HG03520 (cell line): Measurements from ENCODE around the gene TXNRD1.
"Not testable (repeated sequence)": the region's sequence is repeated elsewhere in the genome, so short reads cannot be mapped to it uniquely, and the experiment has no call there.

Experiments
- ATAC-seq: cut with Tn5 transposase; IDR thresholded peaks from one replicate; pipeline ENCODE4 v1.9.1; 2021; ENCODE audit warnings: mild to moderate bottlenecking, moderate library complexity; ENCODE audit not compliant: unreplicated experiment

Gene TXNRD1

DNA sequence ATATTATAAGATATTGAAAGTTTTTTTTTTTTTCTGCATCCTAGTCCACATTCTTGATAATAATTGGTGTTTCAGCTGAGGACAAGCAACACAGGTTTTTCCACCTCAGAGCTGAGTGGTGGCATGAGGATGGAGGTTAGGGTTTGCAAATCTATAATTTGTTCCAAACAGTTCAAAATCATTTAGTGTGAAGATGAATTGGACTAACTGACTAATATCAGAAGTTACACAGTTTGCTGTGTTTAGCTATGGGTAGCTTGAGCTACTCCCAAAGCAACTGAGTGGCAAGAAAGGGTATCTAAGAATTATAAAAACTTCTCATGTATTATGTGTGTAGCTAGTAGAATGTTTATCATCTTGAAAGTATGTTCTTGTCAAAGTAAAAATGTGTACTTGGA is 105.0 kb downstream of the TXNRD1 start:
- ATAC-seq = no peak

DNA sequence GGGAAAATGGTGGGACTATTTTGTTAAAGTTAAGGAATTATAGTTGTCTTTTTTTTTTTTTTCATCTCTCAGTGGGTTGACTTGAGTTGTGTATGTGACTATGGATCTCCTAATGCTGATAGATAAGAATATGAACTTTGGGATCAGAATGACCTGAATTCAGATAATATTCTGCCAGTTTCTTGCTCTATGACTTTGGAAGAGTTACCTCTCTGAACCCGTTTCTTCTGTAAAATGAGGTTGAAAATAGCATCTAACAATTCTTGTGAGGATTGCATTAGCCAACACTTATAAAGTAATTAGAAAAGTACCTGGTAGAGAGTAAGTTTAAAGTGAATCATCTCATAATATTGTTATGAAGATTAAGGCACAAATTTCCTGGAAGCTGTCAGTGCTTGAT is 106.4 kb downstream of the TXNRD1 start:
- ATAC-seq = no peak

DNA sequence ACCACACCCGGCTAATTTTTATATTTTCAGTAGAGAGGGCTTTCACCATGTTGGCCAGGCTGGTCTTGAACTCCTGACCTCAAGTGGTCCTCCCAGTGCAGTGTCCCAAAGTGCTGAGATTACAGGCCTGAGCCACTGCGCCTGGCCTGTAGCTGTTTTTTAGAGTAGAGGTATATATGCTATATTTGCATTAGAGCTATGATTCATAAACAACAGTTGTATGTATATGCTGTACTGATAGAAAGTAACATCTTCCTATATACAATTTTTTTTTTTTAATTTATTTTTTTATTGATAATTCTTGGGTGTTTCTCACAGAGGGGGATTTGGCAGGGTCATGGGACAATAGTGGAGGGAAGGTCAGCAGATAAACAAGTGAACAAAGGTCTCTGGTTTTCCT is 107.0 kb downstream of the TXNRD1 start:
- ATAC-seq = not testable (repeated sequence)

DNA sequence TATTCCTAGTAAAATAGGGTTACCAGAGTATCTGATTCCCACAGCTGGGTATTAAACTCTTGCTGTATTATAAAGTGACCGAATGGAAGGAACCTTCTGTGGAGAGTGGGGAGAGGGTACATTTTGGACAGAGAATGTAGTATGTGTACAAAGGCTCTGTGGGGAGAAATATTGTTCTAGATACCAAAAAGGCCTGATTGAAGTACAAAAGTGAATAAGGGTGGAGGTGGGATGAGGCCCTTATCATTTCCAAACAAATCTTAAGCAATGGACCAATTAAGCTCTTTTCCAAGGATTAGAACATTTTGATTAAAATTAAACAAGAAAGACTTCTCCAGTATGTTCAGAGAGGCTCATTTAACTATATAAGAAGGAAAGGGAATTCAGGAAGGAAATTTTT is 108.3 kb downstream of the TXNRD1 start:
- no peak for ATAC-seq

DNA sequence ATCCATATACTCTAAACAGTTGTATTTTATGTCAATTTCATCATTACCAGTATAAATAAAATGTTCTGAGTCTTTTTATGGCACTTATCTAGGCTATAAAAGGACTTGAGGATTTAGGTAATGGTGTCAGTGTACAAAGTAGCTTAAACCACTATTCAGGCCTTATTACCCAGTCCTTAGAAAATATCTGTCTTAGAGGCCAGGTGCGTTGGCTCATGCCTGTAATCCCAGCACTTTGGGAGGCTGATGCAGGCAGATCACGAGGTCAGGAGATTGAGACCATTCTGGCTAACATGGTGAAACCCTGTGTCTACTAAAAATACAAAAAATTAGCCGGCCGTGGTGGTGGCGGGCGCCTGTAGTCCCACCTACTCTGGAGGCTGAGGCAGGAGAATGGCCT is 112.7 kb downstream of the TXNRD1 start:
- not testable (repeated sequence) for ATAC-seq

DNA sequence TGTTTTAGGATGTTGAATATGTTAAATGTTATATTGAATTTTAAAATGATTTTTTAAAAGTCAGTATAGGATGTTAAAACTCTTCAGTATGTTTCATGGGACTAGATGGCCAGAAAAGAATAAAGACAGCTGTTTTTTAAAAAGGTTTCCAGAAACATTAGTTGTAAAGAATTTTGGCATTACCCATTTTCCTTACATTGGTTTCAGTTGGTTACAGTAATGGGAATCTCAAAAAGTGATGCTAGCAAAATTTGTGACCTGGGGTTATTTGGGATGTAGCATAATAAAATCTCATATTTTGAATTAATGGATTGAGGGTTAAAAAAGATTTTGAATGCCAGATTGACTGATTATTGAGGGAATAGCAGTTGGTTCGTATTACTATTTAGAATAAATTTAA is 113.2 kb downstream of the TXNRD1 start:
- ATAC-seq = no peak

DNA sequence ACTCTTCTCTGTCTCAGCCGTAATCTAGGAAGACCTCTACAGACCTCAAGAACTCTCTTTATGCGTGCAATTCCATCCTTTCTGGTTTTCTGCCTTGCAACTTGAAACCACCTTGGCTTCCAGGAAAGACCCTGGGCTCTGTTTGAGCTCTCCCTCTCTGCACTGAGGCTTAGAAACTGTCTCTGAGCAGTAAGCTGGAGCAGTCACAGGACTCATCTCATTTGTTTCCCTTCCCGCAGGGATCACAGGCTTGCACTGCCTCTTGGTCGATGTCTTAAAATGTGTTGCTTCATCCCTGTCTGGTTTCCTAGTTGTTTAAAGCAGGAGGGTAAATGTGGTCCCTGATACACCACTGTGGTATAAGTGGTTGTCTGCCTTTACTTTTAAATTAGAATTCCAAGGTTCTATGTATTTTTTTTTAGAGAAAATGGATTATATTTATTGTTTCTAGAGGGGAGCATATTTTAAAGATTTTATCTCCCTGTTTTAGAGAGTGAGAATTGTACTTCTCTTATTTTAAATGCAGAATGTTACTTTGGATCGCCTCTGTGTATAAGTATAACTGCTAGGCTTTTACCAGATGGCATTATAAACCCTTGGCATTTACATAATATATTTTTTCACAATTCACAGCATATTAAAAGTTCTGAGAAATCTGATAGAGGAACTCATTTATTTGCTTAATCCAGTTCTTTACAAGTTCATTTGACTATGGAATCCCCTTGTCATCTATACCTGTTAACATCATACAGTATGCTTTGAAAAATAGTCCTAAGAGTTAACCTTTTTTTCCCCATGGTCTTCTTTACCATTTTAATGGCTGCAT is 114.3 kb downstream of the TXNRD1 start:
- ATAC-seq = no peak

DNA sequence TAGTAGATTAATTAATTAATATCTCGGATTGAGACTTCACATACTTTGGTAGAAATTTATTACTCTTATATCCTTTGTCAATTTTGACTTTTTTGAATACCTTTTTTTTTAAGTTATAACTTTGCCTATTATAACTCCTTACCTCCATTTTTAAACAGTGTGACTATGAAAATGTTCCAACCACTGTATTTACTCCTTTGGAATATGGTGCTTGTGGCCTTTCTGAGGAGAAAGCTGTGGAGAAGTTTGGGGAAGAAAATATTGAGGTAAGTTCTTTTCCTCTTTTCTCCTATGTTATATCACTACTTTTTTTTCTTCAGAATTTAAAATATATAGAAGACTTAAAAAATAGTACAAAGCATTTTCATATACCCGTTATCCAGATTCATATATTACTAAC is 115.8 kb downstream of the TXNRD1 start:
- no peak for ATAC-seq

DNA sequence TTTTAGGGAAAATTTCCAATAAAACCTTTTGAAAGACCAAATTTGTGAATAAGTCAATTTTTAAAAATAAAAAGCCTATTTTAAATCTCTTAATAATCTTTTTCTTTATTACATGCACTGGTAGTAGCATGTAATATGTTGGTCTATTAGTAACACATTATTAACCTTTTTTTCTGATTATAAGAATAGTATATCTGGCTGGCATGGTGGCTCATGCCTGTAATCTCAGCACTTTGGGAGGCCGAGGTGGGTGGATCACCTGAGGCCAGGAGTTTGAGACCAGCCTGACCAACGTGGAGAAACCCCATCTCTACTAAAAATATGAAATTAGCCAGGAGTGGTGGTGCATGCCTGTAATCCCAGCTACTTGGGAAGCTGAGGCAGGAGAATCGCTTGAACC is 116.7 kb downstream of the TXNRD1 start:
- ATAC-seq = not testable (repeated sequence)

DNA sequence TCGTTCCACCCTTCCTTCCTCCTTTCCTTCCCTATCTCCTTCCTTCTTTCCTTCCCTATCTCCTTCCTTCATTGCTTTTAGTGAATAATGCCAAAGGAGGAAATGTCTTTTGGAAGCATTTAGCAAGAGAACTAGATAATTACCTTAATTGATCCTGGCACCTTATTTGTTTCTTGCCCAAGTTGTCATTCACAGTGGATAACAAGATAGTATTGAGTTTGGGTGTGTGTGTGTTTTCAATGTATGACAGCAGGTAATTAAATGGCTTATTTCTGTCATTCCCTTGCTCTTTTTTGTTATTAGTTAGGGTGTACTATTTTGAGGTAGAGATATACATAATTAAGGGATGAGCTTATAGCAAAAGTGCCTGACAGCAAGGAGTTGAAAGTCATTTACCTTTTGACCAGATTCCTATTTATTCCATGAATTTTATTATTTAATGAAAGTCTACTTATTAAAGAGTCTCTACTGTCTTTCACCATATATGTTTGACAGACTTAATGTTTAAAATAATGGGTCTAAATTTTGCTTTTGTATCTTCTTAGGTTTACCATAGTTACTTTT is 118.2 kb downstream of the TXNRD1 start:
- ATAC-seq = no peak

DNA sequence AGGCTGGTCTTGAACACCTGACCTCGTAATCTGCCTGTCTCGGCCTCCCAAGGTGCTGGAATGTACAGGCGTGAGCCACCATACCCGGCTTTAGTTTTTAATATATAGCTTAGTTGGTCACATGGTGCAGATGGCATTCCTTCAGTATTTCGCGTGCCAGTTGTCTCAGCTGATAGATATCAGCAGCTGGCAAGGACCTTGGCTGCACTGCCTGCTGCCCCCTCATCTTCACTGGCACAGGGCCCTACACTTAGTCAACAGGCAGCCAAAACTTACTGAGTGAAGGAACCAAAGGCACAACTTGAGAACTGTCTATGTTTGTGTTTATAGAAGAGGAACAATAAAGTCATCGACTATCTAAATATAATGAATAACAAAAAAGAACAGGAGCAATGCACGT is 119.0 kb downstream of the TXNRD1 start:
- ATAC-seq = no peak

DNA sequence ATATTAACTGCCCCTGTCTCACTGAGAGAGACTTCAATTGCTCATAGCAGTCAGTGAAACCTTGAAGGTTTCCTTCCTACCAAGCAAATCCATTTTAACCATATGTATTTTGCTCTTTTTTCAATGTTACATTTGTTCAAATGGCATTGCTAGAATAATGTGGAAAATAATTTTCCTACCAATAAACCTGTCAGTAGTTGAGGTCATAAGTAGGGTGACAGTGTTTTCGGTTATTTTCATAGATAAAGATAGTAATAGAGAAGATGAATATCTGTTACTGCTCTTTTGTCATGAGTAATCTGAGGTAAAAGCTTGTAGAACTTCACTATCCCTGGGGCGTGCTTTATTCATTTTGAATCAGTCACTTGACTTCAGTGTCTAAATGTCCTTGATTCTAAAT is 120.5 kb downstream of the TXNRD1 start:
- no peak for ATAC-seq

DNA sequence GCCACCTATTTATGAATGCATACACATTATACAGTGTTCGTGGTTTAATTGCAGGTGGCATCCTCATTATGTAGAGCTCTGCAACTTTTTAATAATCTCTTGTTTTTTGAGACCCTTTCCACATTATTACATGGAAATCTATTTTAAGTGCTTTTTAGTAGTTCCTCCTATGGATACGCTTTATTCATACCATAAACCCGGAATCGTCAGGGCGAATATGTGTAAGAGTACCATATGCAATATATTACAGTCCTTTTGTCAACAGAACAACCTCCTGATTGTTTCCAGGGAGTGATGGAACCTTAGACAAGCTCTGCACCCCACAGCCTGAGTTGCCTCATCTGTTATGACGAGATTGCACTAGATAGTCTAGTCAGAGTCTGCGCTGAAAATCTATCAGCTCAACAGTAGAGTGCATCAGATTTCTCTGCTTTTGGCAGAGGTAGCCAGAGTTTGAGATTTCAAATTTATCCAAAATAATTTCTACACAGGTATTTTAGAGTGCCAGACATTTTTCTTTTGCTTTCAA is 121.5 kb downstream of the TXNRD1 start:
- ATAC-seq = no peak

DNA sequence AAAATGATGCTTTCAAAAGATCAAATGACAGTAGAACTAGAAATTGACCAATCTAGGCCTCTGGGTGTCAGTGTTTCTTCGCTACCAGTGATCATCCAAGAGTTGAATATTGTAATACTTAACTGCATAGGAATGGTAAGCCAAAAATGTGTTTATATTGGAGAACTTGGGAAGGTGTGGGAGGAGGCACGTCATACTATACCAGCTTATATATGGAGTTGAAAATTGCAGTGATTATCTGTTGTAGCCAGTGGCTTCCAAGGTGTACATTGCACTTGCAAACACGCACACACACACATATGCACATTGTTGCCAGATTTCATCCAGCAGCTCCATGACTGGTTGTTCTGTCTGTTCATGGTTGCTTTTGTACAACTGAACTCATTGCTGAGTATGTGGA is 124.1 kb downstream of the TXNRD1 start:
- no peak for ATAC-seq

DNA sequence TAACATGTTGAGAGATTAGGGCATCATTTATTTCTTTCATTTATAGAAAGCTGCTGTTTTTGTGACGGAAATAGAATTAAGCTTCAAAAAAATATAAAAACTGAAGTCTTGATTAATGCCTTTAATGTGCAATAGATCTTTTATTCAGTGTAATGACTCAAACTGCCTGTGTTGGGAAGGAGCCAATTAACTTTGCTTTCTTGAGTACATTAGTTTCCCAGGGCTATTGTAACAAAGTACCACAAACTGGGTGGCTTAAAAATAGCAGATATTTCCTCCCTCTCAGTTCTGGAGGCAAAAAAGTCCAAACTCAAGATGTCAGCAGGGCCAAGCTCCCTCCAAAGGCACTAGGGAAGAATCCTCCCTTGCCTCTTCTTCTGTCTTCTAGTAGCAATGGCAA is 124.6 kb downstream of the TXNRD1 start:
- no peak for ATAC-seq

DNA sequence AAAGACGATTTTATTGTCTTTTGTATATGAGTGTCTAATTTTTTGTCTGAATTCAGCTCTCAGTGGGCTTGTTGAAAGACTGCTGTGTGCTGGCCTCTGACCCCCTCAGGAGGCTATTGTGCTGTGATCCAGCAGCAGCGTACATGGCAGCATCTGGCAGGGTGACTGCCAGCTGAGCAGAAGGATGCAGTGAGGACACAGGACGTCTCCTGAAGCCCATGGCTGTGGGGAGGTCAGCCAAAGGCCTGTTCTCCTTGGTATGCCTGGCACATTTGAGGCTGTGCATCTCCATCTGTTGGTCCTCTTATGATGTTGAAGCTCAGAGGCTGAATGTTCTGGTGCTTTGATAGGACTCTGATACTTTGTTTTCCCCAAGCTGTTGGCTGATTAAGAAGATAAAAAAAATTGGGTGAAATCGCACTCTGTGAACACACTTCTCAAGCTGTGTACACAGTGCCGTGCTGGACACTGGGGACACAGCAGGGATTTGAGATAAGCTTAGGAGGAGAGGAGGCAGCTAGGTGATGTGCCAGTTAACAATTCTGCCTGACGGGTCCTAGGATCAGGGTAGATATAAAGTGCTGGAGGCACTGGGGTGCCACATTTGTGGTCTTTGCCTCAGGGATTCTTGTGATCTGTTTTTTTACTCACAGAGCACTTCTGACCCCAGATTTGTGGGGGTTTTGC is 125.5 kb downstream of the TXNRD1 start:
- no peak for ATAC-seq

DNA sequence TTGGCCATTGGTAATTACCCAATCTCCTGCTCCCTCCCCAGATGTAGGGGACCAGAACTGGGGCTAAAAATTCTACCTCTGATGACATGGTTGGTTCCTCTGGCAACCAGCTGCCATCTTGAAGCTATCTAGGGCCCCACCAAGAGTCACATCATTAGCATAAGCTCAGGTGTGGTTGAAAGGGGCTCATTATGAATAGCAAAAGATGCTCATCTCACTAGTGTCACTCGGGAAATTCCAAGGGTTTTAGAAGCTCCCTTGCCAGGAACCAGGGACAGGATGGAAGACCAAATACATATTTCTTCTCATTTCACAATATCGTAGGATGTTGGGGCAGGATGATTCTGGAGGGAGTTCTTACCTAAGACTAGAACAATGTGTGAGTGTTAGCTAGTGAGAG is 126.6 kb downstream of the TXNRD1 start:
- no peak for ATAC-seq

DNA sequence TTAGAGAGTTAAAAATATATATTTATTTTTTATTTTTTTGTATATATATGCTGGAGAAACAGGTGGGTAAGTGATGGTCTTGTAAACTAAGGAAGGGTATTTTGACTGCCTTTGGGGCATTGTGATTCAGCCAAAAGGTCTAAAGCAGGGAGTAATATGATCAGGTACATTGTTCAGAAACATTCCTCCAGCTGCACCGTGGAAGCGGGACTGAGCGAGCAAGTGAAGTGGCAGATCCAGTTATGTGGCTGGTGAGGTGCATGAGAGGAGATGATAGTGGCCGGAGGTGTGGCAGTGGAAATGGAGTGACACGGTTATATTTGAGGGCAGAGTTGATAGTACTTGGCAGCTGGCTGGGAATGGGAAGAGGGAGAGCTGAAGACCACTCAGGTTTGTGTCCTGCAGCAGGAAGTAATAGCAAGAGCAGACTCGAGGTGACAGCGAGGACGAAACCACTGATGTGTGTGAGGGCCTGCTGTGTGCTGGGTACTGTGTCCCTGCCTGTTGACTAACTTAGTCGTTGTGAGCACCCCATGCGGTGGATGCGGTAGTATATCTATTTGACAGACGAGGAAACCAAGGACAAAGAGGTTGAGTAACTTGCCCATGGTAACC is 127.2 kb downstream of the TXNRD1 start:
- no peak for ATAC-seq

DNA sequence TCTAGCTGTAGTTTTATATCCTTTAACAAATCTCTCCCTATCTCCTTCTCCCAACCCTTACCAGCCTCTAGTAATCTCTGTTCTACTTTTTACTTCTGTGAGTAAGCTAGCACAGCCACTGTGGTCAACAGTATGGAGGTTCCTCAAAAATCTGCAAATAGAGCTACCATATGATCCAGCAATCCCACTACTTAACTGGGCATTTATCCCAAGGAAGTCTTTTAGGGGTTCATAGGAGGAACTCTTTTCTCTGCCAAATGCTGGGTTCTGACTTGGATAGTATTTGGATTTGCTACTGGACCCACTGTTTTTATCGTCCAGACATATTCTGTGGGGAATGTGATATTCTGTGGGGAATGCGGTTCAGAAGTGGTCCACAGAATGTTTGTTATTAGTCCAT is 129.1 kb downstream of the TXNRD1 start:
- ATAC-seq = no peak

DNA sequence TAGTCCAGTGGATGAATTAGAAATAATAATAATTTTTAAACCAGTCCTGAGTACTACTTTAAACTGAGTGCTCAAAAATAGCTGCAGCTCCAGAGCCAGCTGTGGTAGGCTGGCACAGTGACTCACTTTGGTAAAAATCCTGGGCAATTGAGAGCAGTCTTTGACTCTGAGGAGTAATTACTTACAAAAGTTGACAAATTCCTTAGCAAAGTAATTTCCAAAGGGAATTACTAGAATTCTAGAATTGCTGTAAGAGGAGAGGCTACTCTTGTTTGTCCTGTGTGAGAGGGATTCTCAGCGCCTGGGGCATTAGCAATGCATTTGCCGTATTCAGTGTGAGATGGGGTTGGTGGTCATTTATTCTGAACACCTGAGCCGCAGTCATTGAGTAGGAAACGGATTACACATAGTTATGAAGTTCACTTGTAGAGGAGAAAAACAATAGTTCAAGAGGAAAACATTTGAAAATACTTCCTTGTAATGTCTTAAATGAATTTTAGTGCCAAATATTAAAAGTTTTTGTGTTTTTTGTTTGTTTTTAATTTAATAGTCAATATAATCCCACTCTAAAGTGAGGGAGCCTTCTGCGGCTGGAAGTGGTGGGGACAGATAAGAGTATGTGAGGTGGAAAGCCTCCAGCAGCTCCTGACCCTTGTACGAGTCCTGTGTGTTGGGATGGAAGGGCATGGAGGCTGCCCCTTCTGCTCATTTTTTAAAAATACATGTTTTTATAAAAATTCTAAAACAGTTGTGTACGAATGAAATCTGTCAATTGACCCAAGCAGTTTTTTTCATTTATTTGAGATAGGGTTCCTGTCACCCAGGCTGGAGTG is 129.9 kb downstream of the TXNRD1 start:
- ATAC-seq = no peak
